Hepatocyte (in vitro differentiated cells): ENCODE data around the gene PRRC2C. TPM values are rescaled to one million over a fixed set of nuclear protein-coding genes. Genes with fewer than 3 reads are reported as not detected.

Experiments
- DNase-seq: peaks from one replicate; pipeline ENCODE4 v3.0.0-alpha.2; 2016; ENCODE audit warnings: low spot score
- H2AFZ ChIP-seq: fragments of 200-600 bp; sonication (generic); 2 replicates; pipeline ENCODE4 v1.6.0; 2016; ENCODE audit warnings: antibody characterized with exemption, mild to moderate bottlenecking
- H3K27ac ChIP-seq: fragments of 200-600 bp; sonication (generic); 2 replicates; pipeline ENCODE4 v1.5.1; 2016; ENCODE audit warnings: mild to moderate bottlenecking
- H3K27me3 ChIP-seq: fragments of 200-600 bp; sonication (generic); 2 replicates; pipeline ENCODE4 v1.6.1; 2016
- H3K36me3 ChIP-seq: fragments of 200-600 bp; sonication (generic); replicated peaks from 2 replicates; pipeline ENCODE4 v1.5.1; 2016; ENCODE audit warnings: low read depth; ENCODE audit not compliant: insufficient read depth
- H3K4me1 ChIP-seq: fragments of 200-600 bp; sonication (generic); 2 replicates; pipeline ENCODE4 v1.5.1; 2016; ENCODE audit warnings: mild to moderate bottlenecking, moderate library complexity; ENCODE audit not compliant: insufficient read depth
- H3K4me2 ChIP-seq: fragments of 200-600 bp; sonication (generic); 2 replicates; pipeline ENCODE4 v1.6.0; 2016
- H3K4me3 ChIP-seq: fragments of 200-600 bp; sonication (generic); 2 replicates; pipeline ENCODE4 v1.5.1; 2016; ENCODE audit warnings: mild to moderate bottlenecking
- H3K79me2 ChIP-seq: fragments of 200-600 bp; sonication (generic); 2 replicates; pipeline ENCODE4 v1.6.0; 2017; ENCODE audit warnings: mild to moderate bottlenecking
- H3K9me2 ChIP-seq: fragments of 200-600 bp; sonication (generic); replicated peaks from 2 replicates; pipeline ENCODE4 v1.6.0; 2017; ENCODE audit warnings: mild to moderate bottlenecking; ENCODE audit not compliant: insufficient read depth
- H3K9me3 ChIP-seq: fragments of 200-600 bp; sonication (generic); 2 replicates; pipeline ENCODE4 v1.5.1; 2016; ENCODE audit warnings: low read depth, mild to moderate bottlenecking
- H4K20me1 ChIP-seq: fragments of 200-600 bp; sonication (generic); 2 replicates; pipeline ENCODE4 v1.6.0; 2016; ENCODE audit warnings: mild to moderate bottlenecking; ENCODE audit not compliant: insufficient read depth, poor library complexity, severe bottlenecking
- CTCF ChIP-seq: fragments of 200-600 bp; sonication (generic); IDR thresholded peaks from 2 replicates; pipeline ENCODE4 v1.5.1; 2016; ENCODE audit warnings: antibody characterized with exemption, mild to moderate bottlenecking; ENCODE audit not compliant: poor library complexity
- EZH2 ChIP-seq: fragments of 200-600 bp; sonication (generic); IDR thresholded peaks from 2 replicates; pipeline ENCODE4 v1.6.1; 2016; ENCODE audit warnings: antibody characterized with exemption, mild to moderate bottlenecking, borderline replicate concordance
- EZH2phosphoT487 ChIP-seq: fragments of 200-600 bp; sonication (generic); IDR thresholded peaks from one replicate; pipeline ENCODE4 v1.6.1; 2018; ENCODE audit warnings: antibody characterized with exemption, mild to moderate bottlenecking, low read depth, moderate library complexity; ENCODE audit not compliant: unreplicated experiment, severe bottlenecking
- WGBS: methylation state at CpG from one replicate; pipeline ENCODE4 v1.1.6; 2016; ENCODE audit warnings: low lambda C conversion rate; ENCODE audit errors: missing lambda C conversion rate; 5-methylcytosine and 5-hydroxymethylcytosine counted together
- polyA plus RNA-seq: library from polyadenylated mRNA; unstranded; fragments of >200 nt; fragmentation: Nextera tagmentation; extraction: Ambion mirVana; gene quantifications from 2 replicates; pipeline ENCODE4 v1.2.1, GENCODE V29; 2016
- total RNA-seq: library from RNA; depleted of rRNA; stranded (reverse); fragments of >200 nt; gene quantifications from 2 replicates; pipeline ENCODE4 v1.2.3, GENCODE V29; 2014

Gene PRRC2C
- total and polyA plus RNA-seq, 2 experiments from 2014 or later = 85.2 to 120 TPM

DNA sequence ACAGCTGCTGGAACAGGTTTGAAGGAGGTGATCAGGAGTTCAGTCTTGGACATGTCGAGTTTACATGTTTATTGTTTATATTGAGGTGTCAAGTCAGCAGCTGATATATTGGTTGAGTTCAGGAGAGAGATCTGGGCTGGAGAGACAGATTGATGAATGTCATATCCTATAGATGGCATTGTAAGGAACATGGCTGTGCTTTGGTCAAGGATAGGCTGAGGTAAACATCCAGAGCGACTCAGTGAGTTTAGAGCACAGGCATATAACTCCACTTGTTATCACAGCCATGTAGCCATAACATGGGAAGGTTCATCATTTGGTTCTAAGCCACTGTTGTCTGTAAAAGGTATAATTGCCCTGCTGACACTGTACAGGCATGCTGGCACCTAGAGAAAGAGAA lies 131.3 kb downstream of the PRRC2C start:
- TF ChIP-seq EZH2 (no peak), EZH2phosphoT487 (no peak), CTCF (no peak)
- no peak for DNase-seq
- 90% methylated on average over 2 of the region's 2 CpGs for WGBS

GRCh38 chr1:171622152-171622462 lies 136.8 kb downstream of the PRRC2C start, which contains the start of gene MYOCOS:
TSS of gene MYOCOS (plus strand) at chr1:171622243. CDS start at chr1:171623884, 1,641 bp downstream.
- Histone ChIP-seq H3K4me2 (no peak within 1 kb of the TSS), H3K4me1 (no peaks in the 10 kb centered on the region), H3K9me3 (no peaks in the 10 kb centered on the region), H3K27ac (no peak within 1 kb of the TSS), H3K36me3 (no peaks in the 10 kb centered on the region), H3K79me2 (no peaks in the 10 kb centered on the region), H3K27me3 (no peaks in the 10 kb centered on the region), H3K9me2 (no peaks in the 10 kb centered on the region), H3K4me3 (no peak within 1 kb of the TSS), H2AFZ (no peak within 1 kb of the TSS), H4K20me1 (no peaks in the 10 kb centered on the region)
- TF ChIP-seq EZH2phosphoT487 = no peak
- no peak for TF ChIP-seq CTCF
- TF ChIP-seq EZH2 = no peak
- no peak for DNase-seq
- WGBS = 75% methylated on average over 7 of the region's 7 CpGs

More for the DNA sequence above, 131.3 kb downstream of the PRRC2C start:
- Histone ChIP-seq H3K27ac (no peak overlapping the region), H3K4me2 (no peak overlapping the region), H3K4me1 (no peaks in the 10 kb centered on the region), H3K4me3 (no peak overlapping the region), H3K27me3 (no peaks in the 10 kb centered on the region), H3K9me3 (no peaks in the 10 kb centered on the region), H3K9me2 (no peaks in the 10 kb centered on the region), H3K79me2 (no peaks in the 10 kb centered on the region), H4K20me1 (no peaks in the 10 kb centered on the region), H3K36me3 (no peaks in the 10 kb centered on the region), H2AFZ (no peak overlapping the region)

DNA sequence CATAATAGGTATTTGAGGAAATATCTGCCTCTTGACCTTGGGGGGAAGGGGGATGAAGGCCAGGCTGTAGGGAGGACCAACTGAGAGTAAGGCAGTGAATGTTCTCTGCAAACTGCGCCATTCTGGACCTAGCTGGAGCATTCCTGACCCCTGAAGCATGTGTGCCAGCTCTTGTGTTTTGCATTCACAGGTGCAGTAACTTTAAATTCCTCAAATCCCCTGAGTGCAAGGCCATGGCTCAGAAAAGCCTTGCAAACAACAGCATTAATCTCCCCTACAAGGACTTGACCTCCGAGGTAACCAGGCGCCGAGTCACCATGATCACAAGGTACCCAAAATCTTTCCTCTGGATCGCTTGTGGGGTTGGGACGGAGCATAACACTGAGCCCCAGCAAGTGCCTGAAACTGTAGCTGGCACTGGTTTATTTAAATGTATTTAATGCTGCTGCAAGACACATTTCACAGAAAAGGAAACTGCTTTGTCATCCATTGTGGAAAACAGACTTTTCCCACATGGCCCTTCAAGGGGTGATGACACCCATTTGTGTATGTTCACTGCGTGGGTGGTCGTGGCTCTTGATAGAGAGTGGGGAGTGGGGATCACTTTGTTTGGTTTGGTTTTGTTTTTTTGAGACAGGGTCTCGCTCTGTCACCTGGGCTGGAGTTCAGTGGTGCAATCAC lies 138.5 kb downstream of the PRRC2C start:
- WGBS = 78% methylated on average over 9 of the region's 9 CpGs
- no peak overlapping the region for H2AFZ ChIP-seq
- H3K27ac ChIP-seq = no peak overlapping the region

More for the DNA sequence above, 138.5 kb downstream of the PRRC2C start:
- no peaks in the 10 kb centered on the region for H3K27me3 ChIP-seq
- H3K9me2 ChIP-seq = no peaks in the 10 kb centered on the region
- no peak overlapping the region for H3K4me3 ChIP-seq
- H3K4me2 ChIP-seq = no peak overlapping the region
- no peaks in the 10 kb centered on the region for H3K9me3 ChIP-seq
- H3K79me2 ChIP-seq = no peaks in the 10 kb centered on the region
- H3K4me1 ChIP-seq = no peaks in the 10 kb centered on the region
- TF ChIP-seq CTCF (no peak), EZH2 (no peak), EZH2phosphoT487 (no peak)
- H3K36me3 ChIP-seq = no peaks in the 10 kb centered on the region
- no peaks in the 10 kb centered on the region for H4K20me1 ChIP-seq
- no peak for DNase-seq
